Thyroid gland (tissue), 4 donors: ENCODE data around the gene MAFB. TPM values are rescaled to one million over a fixed set of nuclear protein-coding genes. Genes with fewer than 3 reads are reported as not detected.

Experiments
- DNase-seq, 2 donors: peaks; one replicate each; pipeline ENCODE4 v3.0.0-alpha.2; 2019
- H3K27ac ChIP-seq, 3 donors: fragments of 200-600 bp; sonication (generic); 1 replicate in 2 of 3; 2 replicates in 1 of 3; pipeline ENCODE4 v1.5.1; 2016 to 2019; ENCODE audit warnings: mild to moderate bottlenecking in 1 of 3, moderate library complexity in 1 of 3
- H3K27me3 ChIP-seq: fragments of 200-600 bp; sonication (generic); one replicate; pipeline ENCODE4 v1.5.1; 2019
- H3K36me3 ChIP-seq, 2 donors: fragments of 200-600 bp; sonication (generic); one replicate each; pipeline ENCODE4 v1.5.1; 2016 to 2019
- H3K4me1 ChIP-seq, 2 donors: fragments of 200-600 bp; sonication (generic); one replicate each; pipeline ENCODE4 v1.5.1; 2017 to 2019
- H3K4me3 ChIP-seq, 3 donors: fragments of 200-600 bp; sonication (generic); replicated peaks in 1 of 3; 1 replicate in 2 of 3; 2 replicates in 1 of 3; pipeline ENCODE4 v1.5.1; 2016; ENCODE audit warnings: mild to moderate bottlenecking in 1 of 3
- H3K9me3 ChIP-seq: fragments of 200-600 bp; sonication (generic); one replicate; pipeline ENCODE4 v1.5.1; 2017
- CTCF ChIP-seq, 6 experiments: fragments of 200-600 bp in 3 of 6; fragments of 450-650 bp in 3 of 6; sonication (generic) in 3 of 6; IDR thresholded peaks; one replicate each; pipeline ENCODE4 v1.5.1; 2016 to 2019; ENCODE audit warnings: antibody characterized with exemption in 6 of 6, mild to moderate bottlenecking in 2 of 6, inconsistent platforms in 1 of 6, moderate library complexity in 1 of 6
- POLR2A ChIP-seq, 2 donors: fragments of 450-650 bp; IDR thresholded peaks; one replicate each; pipeline ENCODE4 v1.6.1; 2017; ENCODE audit warnings: antibody characterized with exemption in 2 of 2, mild to moderate bottlenecking in 2 of 2, moderate library complexity in 1 of 2
- WGBS, 2 donors: methylation state at CpG; one replicate each; pipeline ENCODE4 v1.1.5; 2017; 5-methylcytosine and 5-hydroxymethylcytosine counted together
- intact Hi-C: fragments of 100-400 bp; cut with DNase I; formaldehyde crosslinking; loops from one replicate; pipeline ENCODE4 v1.15.1; 2023
- total RNA-seq, 4 donors: library from RNA; depleted of rRNA; stranded (reverse); fragments of >200 nt; gene quantifications; one replicate each; pipeline ENCODE4 v1.2.3, GENCODE V29; 2016

Gene MAFB
- total RNA-seq, 4 donors from 2014 or later: 34.4 to 46.1 (median 43.5) TPM

- Histone ChIP-seq H3K36me3 (no peaks in the 10 kb centered on the region), H3K9me3 (no peaks in the 10 kb centered on the region), H3K27me3 (no peaks in the 10 kb centered on the region), H3K27ac (no peak overlapping the region), H3K4me1 (no peaks in the 10 kb centered on the region), H3K4me3 (no peak overlapping the region)
- DNase-seq: no peak
- intact Hi-C loops: no loop called here
- TF ChIP-seq CTCF (IDR thresholded peaks at IDR 0.05) (no peak), POLR2A (IDR thresholded peaks at IDR 0.05) (no peak)
- WGBS, 2 donors: 68 to 71% methylated on average over 6 of the region's 6 CpGs
Measured at GRCh38 chr20:40713508-40713907, 24.5 kb upstream of the MAFB start.

GRCh38 chr20:40711079-40711478 lies 22.0 kb upstream of the MAFB start:
- DNase-seq: no peak
- WGBS, 2 donors: 62 to 74% methylated on average over 13 of the region's 13 CpGs
- no peaks in the 10 kb centered on the region for H3K9me3 ChIP-seq
- H3K27me3 ChIP-seq: no peaks in the 10 kb centered on the region
- TF ChIP-seq POLR2A (IDR thresholded peaks at IDR 0.05) (no peak), CTCF (IDR thresholded peaks at IDR 0.05) (no peak)
- no peak overlapping the region for H3K27ac ChIP-seq
- no peaks in the 10 kb centered on the region for H3K36me3 ChIP-seq
- H3K4me1 ChIP-seq: no peaks in the 10 kb centered on the region
- intact Hi-C loops: no loop called here
- H3K4me3 ChIP-seq: no peak overlapping the region

GRCh38 chr20:40710603-40711002 lies 21.6 kb upstream of the MAFB start:
- no peaks in the 10 kb centered on the region for H3K9me3 ChIP-seq
- no peaks in the 10 kb centered on the region for H3K27me3 ChIP-seq
- WGBS, 2 donors: 81 to 85% methylated on average over 13 of the region's 13 CpGs
- no peak overlapping the region for H3K4me3 ChIP-seq
- no peak overlapping the region for H3K27ac ChIP-seq
- DNase-seq: no peak
- TF ChIP-seq CTCF (IDR thresholded peaks at IDR 0.05): no peak
- TF ChIP-seq POLR2A (IDR thresholded peaks at IDR 0.05): no peak
- H3K36me3 ChIP-seq: no peaks in the 10 kb centered on the region
- H3K4me1 ChIP-seq: no peaks in the 10 kb centered on the region
- intact Hi-C loops: no loop called here

- 50 to 56% methylated on average over 3 of the region's 3 CpGs for WGBS, 2 donors
- no peak for DNase-seq
- intact Hi-C loops: no loop called here
Measured at GRCh38 chr20:40706977-40707582, 18.0 kb upstream of the MAFB start.

More at GRCh38 chr20:40706977-40707582, 18.0 kb upstream of the MAFB start:
- H3K4me1 ChIP-seq: no peaks in the 10 kb centered on the region
- H3K36me3 ChIP-seq: no peaks in the 10 kb centered on the region
- H3K4me3 ChIP-seq: no peak overlapping the region
- H3K27me3 ChIP-seq: no peaks in the 10 kb centered on the region
- no peaks in the 10 kb centered on the region for H3K9me3 ChIP-seq
- no peak for TF ChIP-seq CTCF (IDR thresholded peaks at IDR 0.05)
- no peak for TF ChIP-seq POLR2A (IDR thresholded peaks at IDR 0.05)
- H3K27ac ChIP-seq: no peak overlapping the region
